ENCODE data around the gene VAPB. TPM values are rescaled to one million over a fixed set of nuclear protein-coding genes. Genes with fewer than 3 reads are reported as not detected.

Gene VAPB
- total RNA-seq, 2 experiments from 2014 or later: 32.8 to 35.6 TPM

- ATAC-seq (ENCODE audit: low read depth) (no peak), DNase-seq (no peak)
- POLR2A ChIA-PET: no interaction called here
- Mint-ChIP-seq H3K27ac (no peak overlapping the region), H3K4me1 (peaks cover 6% of the 10 kb centered on the region), H3K9me3 (peaks cover 5% of the 10 kb centered on the region), H3K4me3 (no peak overlapping the region), H3K36me3 (peaks cover 26% of the 10 kb centered on the region), H3K27me3 (no peaks in the 10 kb centered on the region)
Observed at GRCh38 chr20:58457083-58457695, 68.2 kb downstream of the VAPB start.

GRCh38 chr20:58458342-58459057 is 69.5 kb downstream of the VAPB start:
- Mint-ChIP-seq H3K27me3 (no peaks in the 10 kb centered on the region), H3K27ac (no peak overlapping the region), H3K9me3 (peaks cover 5% of the 10 kb centered on the region), H3K4me3 (no peak overlapping the region), H3K36me3 (peaks cover 20% of the 10 kb centered on the region), H3K4me1 (peaks cover 4% of the 10 kb centered on the region)
- POLR2A ChIA-PET: no interaction called here
- ATAC-seq (ENCODE audit: low read depth) (no peak), DNase-seq (no peak)

- no peak overlapping the region for H3K27ac Mint-ChIP-seq
- no peak overlapping the region for H3K4me3 Mint-ChIP-seq
- peaks cover 2% of the 10 kb centered on the region for H3K9me3 Mint-ChIP-seq
- H3K36me3 Mint-ChIP-seq: peaks cover 16% of the 10 kb centered on the region
- ATAC-seq (ENCODE audit: low read depth): no peak
- DNase-seq: no peak
- POLR2A ChIA-PET: no interaction called here
- peaks cover 4% of the 10 kb centered on the region for H3K4me1 Mint-ChIP-seq
- no peaks in the 10 kb centered on the region for H3K27me3 Mint-ChIP-seq
Observed at GRCh38 chr20:58459058-58459750, 70.2 kb downstream of the VAPB start.

GRCh38 chr20:58461104-58461503 is 72.1 kb downstream of the VAPB start:
- DNase-seq: no peak
- POLR2A ChIA-PET: no interaction called here
- Mint-ChIP-seq H3K4me1 (peaks cover 4% of the 10 kb centered on the region), H3K9me3 (no peaks in the 10 kb centered on the region), H3K27me3 (no peaks in the 10 kb centered on the region), H3K27ac (no peak overlapping the region), H3K36me3 (peaks cover 5% of the 10 kb centered on the region), H3K4me3 (no peak overlapping the region)
- no peak for ATAC-seq (ENCODE audit: low read depth)

GRCh38 chr20:58461899-58462298 is 72.9 kb downstream of the VAPB start:
- DNase-seq (no peak), ATAC-seq (ENCODE audit: low read depth) (no peak)
- POLR2A ChIA-PET: no interaction called here
- H3K4me1 Mint-ChIP-seq: peaks cover 4% of the 10 kb centered on the region
- no peaks in the 10 kb centered on the region for H3K9me3 Mint-ChIP-seq
- H3K36me3 Mint-ChIP-seq: peaks cover 1% of the 10 kb centered on the region
- peaks cover 2% of the 10 kb centered on the region for H3K27me3 Mint-ChIP-seq
- no peak overlapping the region for H3K4me3 Mint-ChIP-seq
- no peak overlapping the region for H3K27ac Mint-ChIP-seq

GRCh38 chr20:58463256-58463655 is 74.2 kb downstream of the VAPB start:
- DNase-seq (no peak), ATAC-seq (ENCODE audit: low read depth) (no peak)
- Mint-ChIP-seq H3K4me1 (peaks cover 4% of the 10 kb centered on the region), H3K4me3 (no peak overlapping the region), H3K27me3 (peaks cover 2% of the 10 kb centered on the region), H3K9me3 (no peaks in the 10 kb centered on the region), H3K27ac (no peak overlapping the region), H3K36me3 (no peaks in the 10 kb centered on the region)
- POLR2A ChIA-PET: no interaction called here

- no peaks in the 10 kb centered on the region for H3K9me3 Mint-ChIP-seq
- no peak overlapping the region for H3K27ac Mint-ChIP-seq
- no peak for DNase-seq
- H3K36me3 Mint-ChIP-seq: no peaks in the 10 kb centered on the region
- POLR2A ChIA-PET: no interaction called here
- no peak for ATAC-seq (ENCODE audit: low read depth)
- peaks cover 6% of the 10 kb centered on the region for H3K27me3 Mint-ChIP-seq
- no peaks in the 10 kb centered on the region for H3K4me1 Mint-ChIP-seq
- H3K4me3 Mint-ChIP-seq: no peak overlapping the region
Observed at GRCh38 chr20:58464838-58465237, 75.8 kb downstream of the VAPB start.

- Mint-ChIP-seq H3K36me3 (no peaks in the 10 kb centered on the region), H3K4me1 (no peaks in the 10 kb centered on the region), H3K4me3 (no peak overlapping the region), H3K9me3 (no peaks in the 10 kb centered on the region), H3K27me3 (peaks cover 6% of the 10 kb centered on the region), H3K27ac (no peak overlapping the region)
- DNase-seq: no peak
- POLR2A ChIA-PET: no interaction called here
- ATAC-seq (ENCODE audit: low read depth): no peak
Observed at GRCh38 chr20:58466095-58466708, 77.2 kb downstream of the VAPB start.

GRCh38 chr20:58466729-58467571 is 77.9 kb downstream of the VAPB start:
- Mint-ChIP-seq H3K27ac (no peak overlapping the region), H3K4me3 (no peak overlapping the region), H3K27me3 (peaks cover 6% of the 10 kb centered on the region), H3K4me1 (no peaks in the 10 kb centered on the region), H3K36me3 (no peaks in the 10 kb centered on the region), H3K9me3 (no peaks in the 10 kb centered on the region)
- no peak for ATAC-seq (ENCODE audit: low read depth)
- POLR2A ChIA-PET: no interaction called here
- no peak for DNase-seq

- POLR2A ChIA-PET: no interaction called here
- Mint-ChIP-seq H3K27me3 (peaks cover 6% of the 10 kb centered on the region), H3K4me3 (no peak overlapping the region), H3K9me3 (no peaks in the 10 kb centered on the region), H3K27ac (no peak overlapping the region), H3K4me1 (no peaks in the 10 kb centered on the region), H3K36me3 (no peaks in the 10 kb centered on the region)
- ATAC-seq (ENCODE audit: low read depth) (no peak), DNase-seq (no peak)
Observed at GRCh38 chr20:58467572-58468527, 78.8 kb downstream of the VAPB start.

GRCh38 chr20:58469616-58470015 is 80.6 kb downstream of the VAPB start:
- no peak overlapping the region for H3K27ac Mint-ChIP-seq

More at GRCh38 chr20:58469616-58470015, 80.6 kb downstream of the VAPB start:
- H3K36me3 Mint-ChIP-seq: no peaks in the 10 kb centered on the region
- POLR2A ChIA-PET: no interaction called here
- no peak for ATAC-seq (ENCODE audit: low read depth)
- peaks cover 6% of the 10 kb centered on the region for H3K27me3 Mint-ChIP-seq
- no peaks in the 10 kb centered on the region for H3K9me3 Mint-ChIP-seq
- no peak for DNase-seq
- H3K4me3 Mint-ChIP-seq: no peak overlapping the region
- H3K4me1 Mint-ChIP-seq: no peaks in the 10 kb centered on the region
